B cell (primary cell): ENCODE results near the gene CCDC187. TPM values are rescaled to one million over a fixed set of nuclear protein-coding genes. Genes with fewer than 3 reads are reported as not detected.

Source experiments
- ATAC-seq: fragments of 200-7000 bp; cut with Tn5 transposase; one replicate; pipeline ENCODE4 v1.10.0; 2021; ENCODE audit warnings: low read depth, mild to moderate bottlenecking, moderate number of reproducible peaks, moderate library complexity
- CTCF ChIA-PET: fragments of 350-600 bp; sonication (Branson Sonifier 250); formaldehyde crosslinking; loops from one replicate; lab custom pipeline; 2021; ENCODE audit warnings: antibody characterized with exemption, inconsistent platforms; lab: Charles Lee
- POLR2A ChIA-PET: fragments of 350-600 bp; sonication (Branson Sonifier 250); formaldehyde crosslinking; loops from one replicate; lab custom pipeline; 2021; ENCODE audit warnings: antibody characterized with exemption; lab: Charles Lee
- DNase-seq: peaks from one replicate; pipeline ENCODE4 v3.0.0; 2013
- H2AFZ ChIP-seq: 2 replicates; pipeline ENCODE4 v1.6.1; 2012; ENCODE audit warnings: mild to moderate bottlenecking, low read depth, low read length; ENCODE audit not compliant: insufficient read depth, poor library complexity, severe bottlenecking
- H3K27ac ChIP-seq, 2 donors: 1 replicate in 1 of 2; 2 replicates in 1 of 2; pipeline ENCODE4 v1.5.1; 2012 to 2013; ENCODE audit warnings: low read length in 2 of 2, mild to moderate bottlenecking in 2 of 2, moderate library complexity in 1 of 2
- H3K27me3 ChIP-seq, 4 experiments: fragments of 200-600 bp in 1 of 4; sonication (generic) in 1 of 4; replicated peaks in 1 of 4; 1 replicate in 2 of 4; 2 replicates in 2 of 4; pipeline versions ENCODE4 v1.6.1 to v1.7.0; 2013 to 2016; ENCODE audit warnings: low read length in 3 of 4, mild to moderate bottlenecking in 2 of 4, mixed read lengths in 1 of 4, moderate library complexity in 1 of 4; ENCODE audit not compliant: insufficient read depth in 4 of 4, control insufficient read depth in 3 of 4; ENCODE audit errors: control extremely low read depth in 1 of 4
- H3K36me3 ChIP-seq, 2 experiments: replicated peaks in 1 of 2; 1 replicate in 1 of 2; 2 replicates in 1 of 2; pipeline versions ENCODE4 v1.6.1 to v1.7.1; 2013; ENCODE audit warnings: low read length in 1 of 2; ENCODE audit not compliant: insufficient read depth in 2 of 2, control insufficient read depth in 1 of 2; ENCODE audit errors: control extremely low read depth in 1 of 2, extremely low read depth in 1 of 2
- H3K4me1 ChIP-seq, 2 donors: fragments of 200-600 bp in 1 of 2; sonication (generic) in 1 of 2; 1 replicate in 1 of 2; 2 replicates in 1 of 2; pipeline versions ENCODE4 v1.5.1 to v1.6.1; 2013 to 2017; ENCODE audit warnings: low read length in 2 of 2; ENCODE audit not compliant: control insufficient read depth in 2 of 2, insufficient read depth in 2 of 2
- H3K4me2 ChIP-seq: replicated peaks from 2 replicates; pipeline ENCODE3; 2012; ENCODE audit warnings: mild to moderate bottlenecking, low read depth, low read length; ENCODE audit not compliant: poor library complexity, severe bottlenecking
- H3K4me3 ChIP-seq, 5 experiments: fragments of 200-600 bp in 1 of 5; sonication (generic) in 1 of 5; 1 replicate in 3 of 5; 2 replicates in 2 of 5; pipeline versions ENCODE4 v1.5.1 to v1.7.0; 2011 to 2016; ENCODE audit warnings: low read length in 4 of 5, mild to moderate bottlenecking in 4 of 5, low read depth in 2 of 5, control low read depth in 1 of 5, moderate library complexity in 1 of 5; ENCODE audit not compliant: insufficient read depth in 1 of 5; ENCODE audit errors: control extremely low read depth in 1 of 5, extremely low read depth in 1 of 5
- H3K79me2 ChIP-seq: fragments of 200-600 bp; sonication (generic); one replicate; pipeline ENCODE4 v1.6.0; 2016; ENCODE audit warnings: low read length; ENCODE audit not compliant: control insufficient read depth, insufficient read depth
- H3K9ac ChIP-seq: fragments of 200-600 bp; sonication (generic); 2 replicates; pipeline ENCODE4 v1.6.1; 2017; ENCODE audit warnings: mild to moderate bottlenecking, low read length, moderate library complexity
- H3K9me3 ChIP-seq, 3 donors: one replicate each; pipeline versions ENCODE4 v1.6.1 to v1.7.1; 2013; ENCODE audit warnings: low read length in 2 of 3; ENCODE audit not compliant: control insufficient read depth in 2 of 3, insufficient read depth in 1 of 3; ENCODE audit errors: control extremely low read depth in 1 of 3
- H4K20me1 ChIP-seq: 2 replicates; pipeline ENCODE4 v1.6.0; 2012; ENCODE audit warnings: mild to moderate bottlenecking, low read length; ENCODE audit not compliant: insufficient read depth, control insufficient read depth, poor library complexity, severe bottlenecking
- H3K27ac Mint-ChIP-seq: one replicate; pipeline ENCODE4 v1.8.0; 2021; ENCODE audit warnings: mixed read lengths
- H3K27me3 Mint-ChIP-seq: one replicate; pipeline ENCODE4 v1.8.0; 2021; ENCODE audit warnings: mixed read lengths
- H3K4me1 Mint-ChIP-seq: one replicate; pipeline ENCODE4 v1.8.0; 2021; ENCODE audit warnings: mixed read lengths
- H3K4me3 Mint-ChIP-seq: one replicate; pipeline ENCODE4 v1.8.0; 2021; ENCODE audit warnings: mixed read lengths
- H3K9me3 Mint-ChIP-seq: one replicate; pipeline ENCODE4 v1.8.0; 2022; ENCODE audit warnings: mixed read lengths; ENCODE audit not compliant: insufficient read depth
- CTCF ChIP-seq: fragments of 200-600 bp; IDR thresholded peaks from one replicate; pipeline ENCODE4 v1.8.0; 2022; ENCODE audit warnings: antibody characterized with exemption, mild to moderate bottlenecking
- EZH2 ChIP-seq: IDR thresholded peaks from 2 replicates; pipeline ENCODE4 v1.6.1; 2012; ENCODE audit warnings: borderline replicate concordance, low read depth, mild to moderate bottlenecking, moderate library complexity, low read length; ENCODE audit not compliant: insufficient read depth, poor library complexity, severe bottlenecking
- WGBS: methylation state at CpG from one replicate; pipeline ENCODE4 v1.1.5; 2013; ENCODE audit warnings: missing lambda C conversion rate; ENCODE audit not compliant: insufficient coverage; 5-methylcytosine and 5-hydroxymethylcytosine counted together
- intact Hi-C: fragments of 100-400 bp; cut with micrococcal nuclease; formaldehyde crosslinking; loops from one replicate; pipeline ENCODE4 v1.10.0; 2022
- polyA plus RNA-seq: library from polyadenylated mRNA; depleted of rRNA; stranded (reverse); fragments of >200 nt; gene quantifications from 2 replicates; pipeline ENCODE4 v1.2.3, GENCODE V29; 2012
- total RNA-seq, 2 donors: library from RNA; stranded (reverse); fragments of 120-200 nt in 1 of 2; gene quantifications; 1 replicate in 1 of 2; 2 replicates in 1 of 2; pipeline versions ENCODE4 v1.2.3 to v1.2.4, GENCODE V29; 2013 to 2022

CCDC187 gene
- total and polyA plus RNA-seq, 2 donors (not counting 1 experiment from before 2014, with no cell fraction given): 1.5 to 7.6 TPM

GRCh38 chr9:136295542-136296433, 8.1 kb downstream of the CCDC187 start:
- Histone ChIP-seq H3K9ac (no peak overlapping the region), H3K27ac (no peak overlapping the region), H3K36me3 (no peaks in the 10 kb centered on the region), H3K4me1 (peaks cover 0 to 5% of the 10 kb centered on the region in 2 donors), H4K20me1 (no peaks in the 10 kb centered on the region), H3K9me3 (peaks cover 0 to 5% (median 0%) of the 10 kb centered on the region in 3 donors), H3K4me3 (no peak overlapping the region), H3K4me2 (no peak overlapping the region), H3K79me2 (no peaks in the 10 kb centered on the region), H3K27me3 (no peaks in the 10 kb centered on the region), H2AFZ (no peak overlapping the region)
- Mint-ChIP-seq H3K9me3 (no peaks in the 10 kb centered on the region), H3K4me1 (peaks cover 4% of the 10 kb centered on the region), H3K4me3 (no peak overlapping the region), H3K27me3 (no peaks in the 10 kb centered on the region), H3K27ac (no peak overlapping the region)
- intact Hi-C loops: no loop called here
- DNase-seq (no peak), ATAC-seq (no peak)
- WGBS: 93% methylated on average over 34 of the region's 37 CpGs
- TF ChIP-seq EZH2 (no peak), CTCF (no peak)
- POLR2A ChIA-PET: no interaction called here
- CTCF ChIA-PET: interaction anchor here (1.3 kb wide), 1 partner anchor 12 kb away, joined by 4 read pairs; no protein-coding TSS in a partner anchor

GRCh38 chr9:136295055-136295454, 8.8 kb downstream of the CCDC187 start:
- H3K4me2 ChIP-seq: no peak overlapping the region
- Mint-ChIP-seq H3K4me1 (peaks cover 4% of the 10 kb centered on the region), H3K27me3 (no peaks in the 10 kb centered on the region), H3K9me3 (no peaks in the 10 kb centered on the region), H3K27ac (no peak overlapping the region), H3K4me3 (no peak overlapping the region)
- WGBS: 98% methylated on average over 9 of the region's 16 CpGs
- H3K9ac ChIP-seq: no peak overlapping the region
- H3K4me3 ChIP-seq: no peak overlapping the region
- no peaks in the 10 kb centered on the region for H3K27me3 ChIP-seq
- intact Hi-C loops: no loop called here
- ChIA-PET CTCF (interaction anchor here (1.3 kb wide), 1 partner anchor 12 kb away, joined by 4 read pairs; no protein-coding TSS in a partner anchor), POLR2A (no interaction called here)
- peaks cover 0 to 5% of the 10 kb centered on the region in 2 donors for H3K4me1 ChIP-seq
- DNase-seq (no peak), ATAC-seq (no peak)
- H3K9me3 ChIP-seq: peaks cover 0 to 5% (median 0%) of the 10 kb centered on the region in 3 donors
- H4K20me1 ChIP-seq: no peaks in the 10 kb centered on the region
- TF ChIP-seq CTCF (no peak), EZH2 (no peak)
- H3K27ac ChIP-seq: no peak overlapping the region
- no peak overlapping the region for H2AFZ ChIP-seq
- no peaks in the 10 kb centered on the region for H3K36me3 ChIP-seq
- no peaks in the 10 kb centered on the region for H3K79me2 ChIP-seq
